Measurements from ENCODE around the gene MPPED2.

Gene MPPED2

GRCh38 chr11:30481796-30482195, 104.4 kb downstream of the MPPED2 start:
- no peak for FAIRE-seq

- no peak for FAIRE-seq
These were observed 104.8 kb downstream of the MPPED2 start for GRCh38 chr11:30481330-30481729.

GRCh38 chr11:30479899-30480298, 106.3 kb downstream of the MPPED2 start:
- no peak for FAIRE-seq

- no peak for FAIRE-seq
These were observed 107.2 kb downstream of the MPPED2 start for GRCh38 chr11:30478923-30479322.

- FAIRE-seq: no peak
These were observed 109.1 kb downstream of the MPPED2 start for GRCh38 chr11:30477061-30477460.

- FAIRE-seq: no peak
These were observed 111.8 kb downstream of the MPPED2 start for GRCh38 chr11:30474151-30474954.

- FAIRE-seq: no peak
These were observed 114.9 kb downstream of the MPPED2 start for GRCh38 chr11:30471244-30471643.

GRCh38 chr11:30468881-30469280, 117.3 kb downstream of the MPPED2 start:
- no peak for FAIRE-seq

GRCh38 chr11:30467176-30467575, 119.0 kb downstream of the MPPED2 start:
- no peak for FAIRE-seq

GRCh38 chr11:30465623-30466022, 120.5 kb downstream of the MPPED2 start:
- FAIRE-seq: no peak

GRCh38 chr11:30465192-30465591, 121.0 kb downstream of the MPPED2 start:
- FAIRE-seq: no peak

- no peak for FAIRE-seq
These were observed 122.9 kb downstream of the MPPED2 start for GRCh38 chr11:30463266-30463665.

- FAIRE-seq: no peak
These were observed 123.7 kb downstream of the MPPED2 start for GRCh38 chr11:30462421-30462820.

GRCh38 chr11:30459821-30460220, 126.3 kb downstream of the MPPED2 start:
- FAIRE-seq: no peak

- no peak for FAIRE-seq
These were observed 126.8 kb downstream of the MPPED2 start for GRCh38 chr11:30459306-30459705.

- no peak for FAIRE-seq
These were observed 127.6 kb downstream of the MPPED2 start for GRCh38 chr11:30458541-30458940.

- no peak for FAIRE-seq
These were observed 129.1 kb downstream of the MPPED2 start for GRCh38 chr11:30457087-30457486.

- no peak for FAIRE-seq
These were observed 131.1 kb downstream of the MPPED2 start for GRCh38 chr11:30455025-30455424.

GRCh38 chr11:30454541-30454940, 131.6 kb downstream of the MPPED2 start:
- no peak for FAIRE-seq

GRCh38 chr11:30454111-30454510, 132.0 kb downstream of the MPPED2 start:
- no peak for FAIRE-seq

- no peak for FAIRE-seq
These were observed 132.4 kb downstream of the MPPED2 start for GRCh38 chr11:30453705-30454104.

GRCh38 chr11:30452842-30453241, 133.3 kb downstream of the MPPED2 start:
- no peak for FAIRE-seq

GRCh38 chr11:30452114-30452513, 134.0 kb downstream of the MPPED2 start:
- no peak for FAIRE-seq

- no peak for FAIRE-seq
These were observed 134.5 kb downstream of the MPPED2 start for GRCh38 chr11:30451626-30452025.

- FAIRE-seq: no peak
These were observed 135.0 kb downstream of the MPPED2 start for GRCh38 chr11:30451167-30451566.
